ENCODE measurements around the gene FEM1C. TPM values are rescaled to one million over a fixed set of nuclear protein-coding genes. Genes with fewer than 3 reads are reported as not detected.

FEM1C gene
- total and polyA plus RNA-seq, 12 donors = 4.5 to 15.5 (median 11.9) TPM

- H3K36me3 ChIP-seq (replicated peaks in 1 of 2) = no peaks in the 10 kb centered on the region
- H3K4me1 ChIP-seq (replicated peaks in 1 of 2) = no peaks in the 10 kb centered on the region
- no peaks in the 10 kb centered on the region for H3K27me3 ChIP-seq
- TF ChIP-seq POLR2A (IDR thresholded peaks at IDR 0.05) = no peak
- TF ChIP-seq CTCF (IDR thresholded peaks at IDR 0.05) = no peak
- 85 to 93% (median 88%) methylated on average over 4 of the region's 4 CpGs for WGBS, 4 donors
- intact Hi-C loops (cut with DNase I) = loop anchor here in 1 of 2 donors (5.0 kb wide), 1 partner anchor 388 kb away; the partner anchor contains the start of gene TRIM36
- H3K27ac ChIP-seq = no peak overlapping the region
- no peak for DNase-seq
- H3K9me3 ChIP-seq (replicated peaks in 1 of 3) = no peaks in the 10 kb centered on the region
- no peak overlapping the region for H3K4me3 ChIP-seq
These were observed 10.6 kb upstream of the FEM1C start for GRCh38 chr5:115555084-115555633.

DNA sequence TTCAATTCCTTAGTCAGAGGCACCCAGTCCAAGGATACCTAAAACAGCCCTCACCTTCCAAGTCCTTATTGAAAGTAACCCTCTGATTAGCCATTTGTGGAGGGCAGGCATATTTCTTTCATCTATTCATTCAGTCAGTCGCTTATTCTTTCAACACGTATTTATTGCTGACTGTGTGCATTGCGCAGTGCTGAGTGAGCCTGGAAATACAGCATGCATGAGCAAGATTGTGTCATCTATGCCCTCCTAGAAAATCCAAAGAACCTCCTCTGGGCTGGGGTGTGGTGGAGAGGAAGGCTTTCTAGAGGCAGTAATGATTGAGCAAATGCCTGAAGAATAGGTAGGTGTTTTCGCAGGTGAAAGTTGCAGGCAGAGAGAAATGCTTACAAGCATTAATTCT is 8.5 kb upstream of the FEM1C start:
- Histone ChIP-seq H3K4me1 (replicated peaks in 1 of 2) (no peaks in the 10 kb centered on the region), H3K27me3 (no peaks in the 10 kb centered on the region), H3K27ac (no peak overlapping the region), H3K9me3 (replicated peaks in 1 of 3) (no peaks in the 10 kb centered on the region), H3K4me3 (no peak overlapping the region), H3K36me3 (replicated peaks in 1 of 2) (no peaks in the 10 kb centered on the region)
- TF ChIP-seq POLR2A (IDR thresholded peaks at IDR 0.05) = no peak
- no peak for TF ChIP-seq CTCF (IDR thresholded peaks at IDR 0.05)
- no peak for DNase-seq
- intact Hi-C loops (cut with DNase I) = no loop called here
- 85 to 93% (median 88%) methylated on average over 4 of the region's 4 CpGs for WGBS, 4 donors

GRCh38 chr5:115551415-115551814 is 6.8 kb upstream of the FEM1C start:
- H3K36me3 ChIP-seq (replicated peaks in 1 of 2) = no peaks in the 10 kb centered on the region
- H3K9me3 ChIP-seq (replicated peaks in 1 of 3) = no peaks in the 10 kb centered on the region
- no peaks in the 10 kb centered on the region for H3K27me3 ChIP-seq
- no peak for TF ChIP-seq POLR2A (IDR thresholded peaks at IDR 0.05)
- no peak for TF ChIP-seq CTCF (IDR thresholded peaks at IDR 0.05)
- DNase-seq = no peak
- H3K27ac ChIP-seq = no peak overlapping the region
- 56 to 76% (median 59%) methylated on average over 4 of the region's 4 CpGs for WGBS, 4 donors
- intact Hi-C loops (cut with DNase I) = no loop called here
- H3K4me3 ChIP-seq = no peak overlapping the region
- H3K4me1 ChIP-seq (replicated peaks in 1 of 2) = no peaks in the 10 kb centered on the region

DNA sequence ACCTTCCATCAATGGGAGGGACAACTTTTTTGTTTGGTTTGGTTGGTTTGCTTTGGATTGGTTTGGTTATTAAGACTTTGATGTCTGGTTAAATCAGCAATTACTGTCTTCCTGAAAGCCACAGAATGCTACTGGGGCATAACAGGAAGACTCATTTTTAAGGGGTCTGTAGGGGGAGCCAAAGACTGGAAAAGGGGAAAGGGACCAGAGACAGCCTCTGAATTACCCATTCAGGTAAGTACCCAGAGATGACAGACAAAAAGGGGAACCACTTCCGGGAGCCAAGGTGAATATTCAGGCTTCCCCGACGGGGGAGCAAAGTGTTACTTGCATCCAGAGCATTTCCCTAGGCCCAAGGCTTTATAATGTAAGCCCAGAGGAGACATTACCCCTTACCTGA is 4.6 kb upstream of the FEM1C start:
- H3K9me3 ChIP-seq (replicated peaks in 1 of 3) = peaks cover 0 to 14% (median 0%) of the 10 kb centered on the region in 3 donors
- H3K36me3 ChIP-seq (replicated peaks in 1 of 2) = no peaks in the 10 kb centered on the region
- DNase-seq = no peak
- no peaks in the 10 kb centered on the region for H3K4me1 ChIP-seq (replicated peaks in 1 of 2)
- H3K27me3 ChIP-seq = no peaks in the 10 kb centered on the region
- TF ChIP-seq POLR2A (IDR thresholded peaks at IDR 0.05) (no peak), CTCF (IDR thresholded peaks at IDR 0.05) (no peak)
- WGBS, 4 donors = 65 to 88% (median 77%) methylated on average over 3 of the region's 3 CpGs
- H3K27ac ChIP-seq = no peak overlapping the region
- H3K4me3 ChIP-seq = no peak overlapping the region
- intact Hi-C loops (cut with DNase I) = no loop called here
